NB4 (cell line): ENCODE results near the gene STH.

Experiments
- CTCF ChIP-seq: IDR thresholded peaks from one replicate; pipeline ENCODE4 v1.5.1; 2012; ENCODE audit warnings: low read depth, low read length
- MAX ChIP-seq: IDR thresholded peaks from 2 replicates; pipeline ENCODE4 v1.6.1; 2011; ENCODE audit warnings: low read depth, low read length
- POLR2A ChIP-seq: IDR thresholded peaks from 2 replicates; pipeline ENCODE4 v1.6.1; 2011; ENCODE audit warnings: mild to moderate bottlenecking; ENCODE audit not compliant: insufficient read length; ENCODE audit errors: extremely low read depth

GRCh38 chr17:46028374-46028773 is 29.3 kb downstream of the STH start:
- TF ChIP-seq POLR2A (no peak), CTCF (no peak), MAX (no peak)
